ENCODE data around the gene KCTD17.

GRCh38 chr22:37033605-37034430 is 17.7 kb upstream of the KCTD17 start:
- TF ChIP-seq EZH2 (IDR thresholded peaks at IDR 0.05; ENCODE audit: borderline replicate concordance, low read depth, low read length, severe bottlenecking), result no peak
- no peak for TF ChIP-seq CTCF (IDR thresholded peaks at IDR 0.05; ENCODE audit: borderline replicate concordance, extremely low read depth, low read length, poor library complexity, severe bottlenecking)
